HG03135 (cell line): ENCODE data around the gene GMDS.
A peak's percentile ranks its signal among the peaks of the same experiment; 100 is the strongest.

Experiments
- ATAC-seq: cut with Tn5 transposase; IDR thresholded peaks from one replicate; pipeline ENCODE4 v1.9.1; 2021; ENCODE audit warnings: mild to moderate bottlenecking, moderate library complexity; ENCODE audit not compliant: unreplicated experiment

GMDS gene

DNA sequence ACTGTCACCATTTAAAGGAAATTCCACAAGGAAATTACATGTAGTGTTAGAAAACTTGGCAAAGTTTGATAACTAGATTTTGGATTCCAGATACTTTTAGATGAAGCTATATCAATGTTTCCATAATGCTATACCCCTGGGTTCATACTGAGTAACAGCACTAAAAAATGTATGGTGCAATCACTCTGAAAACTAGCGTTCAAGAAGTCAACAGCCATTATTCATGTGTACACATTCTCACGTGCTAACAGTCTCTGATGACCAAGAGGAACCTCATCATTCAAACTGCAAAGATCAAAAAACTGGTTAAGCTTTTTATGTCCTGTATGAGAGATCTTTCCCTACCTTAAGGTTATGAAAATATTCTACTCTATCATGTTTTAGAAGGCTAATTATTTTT lies 197.6 kb downstream of the GMDS start:
- ATAC-seq: no peak

DNA sequence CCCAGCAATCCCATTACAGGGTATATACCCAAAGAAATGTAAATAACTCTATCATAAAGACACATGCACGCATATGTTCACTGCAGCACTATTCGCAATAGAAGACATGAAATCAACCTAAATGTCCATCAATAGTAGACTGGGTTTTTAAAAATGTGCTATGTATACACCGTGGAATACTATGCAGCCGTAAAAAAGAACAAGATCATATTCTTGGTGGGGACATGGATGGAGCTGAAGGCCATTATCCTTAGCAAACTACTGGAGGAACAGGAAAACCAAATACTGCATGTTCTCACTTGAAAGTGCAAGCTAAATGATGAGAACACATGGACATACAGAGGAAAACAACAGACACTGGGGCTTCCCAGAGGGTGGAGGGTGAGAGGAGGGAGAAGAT lies 201.2 kb downstream of the GMDS start:
- no peak for ATAC-seq

DNA sequence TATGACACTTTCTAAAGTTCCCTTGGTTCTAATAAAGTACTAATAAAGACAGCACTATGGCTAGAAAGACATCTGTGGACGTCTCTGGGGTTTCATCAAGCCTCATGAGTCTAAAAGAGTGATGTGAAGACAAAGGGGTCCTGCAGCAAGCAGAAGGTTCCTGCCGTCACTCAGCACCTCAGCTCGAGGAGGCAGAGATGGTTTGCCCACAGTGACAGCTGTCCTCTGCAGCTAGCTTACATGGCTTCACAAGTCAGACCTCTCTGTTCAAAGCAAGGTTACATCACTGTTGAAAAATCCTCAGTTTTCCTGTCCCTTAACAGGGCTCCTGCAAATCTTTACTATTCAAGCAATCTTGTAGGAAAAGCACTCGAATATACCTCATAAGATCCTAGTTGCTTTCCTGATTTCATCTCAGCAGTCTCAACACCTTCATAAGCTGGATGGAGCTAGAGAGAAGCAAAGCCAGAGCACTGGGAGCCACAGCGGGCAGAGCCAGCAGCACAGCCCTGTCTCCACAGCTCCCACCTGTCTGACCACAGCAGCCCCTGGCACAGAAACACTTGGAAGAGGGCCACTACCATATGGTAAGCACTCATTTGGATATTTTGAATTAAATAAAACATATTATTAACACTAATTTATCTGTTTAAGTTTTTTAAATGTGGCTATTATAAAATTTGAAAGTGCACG lies 202.3 kb downstream of the GMDS start:
- no peak for ATAC-seq

DNA sequence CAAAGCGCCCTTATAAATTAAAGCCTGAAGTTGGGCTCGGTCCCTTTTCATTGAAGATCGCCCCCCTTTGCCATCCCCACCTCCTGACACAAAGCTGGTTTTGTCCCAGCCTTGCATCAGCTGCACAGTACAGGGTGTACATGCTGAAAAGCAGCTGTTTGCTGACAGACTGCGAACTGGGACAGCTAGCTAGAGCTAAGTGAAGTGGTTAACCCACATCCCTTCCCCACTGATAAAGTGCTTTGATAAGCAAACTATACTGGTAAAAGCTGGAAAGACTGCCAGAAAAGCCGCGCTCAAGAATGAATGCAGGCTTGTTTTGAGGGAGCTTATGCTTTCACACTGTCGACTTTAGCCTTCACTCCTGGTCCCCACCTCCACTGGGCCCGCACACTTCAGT lies 207.3 kb downstream of the GMDS start:
- ATAC-seq: no peak

DNA sequence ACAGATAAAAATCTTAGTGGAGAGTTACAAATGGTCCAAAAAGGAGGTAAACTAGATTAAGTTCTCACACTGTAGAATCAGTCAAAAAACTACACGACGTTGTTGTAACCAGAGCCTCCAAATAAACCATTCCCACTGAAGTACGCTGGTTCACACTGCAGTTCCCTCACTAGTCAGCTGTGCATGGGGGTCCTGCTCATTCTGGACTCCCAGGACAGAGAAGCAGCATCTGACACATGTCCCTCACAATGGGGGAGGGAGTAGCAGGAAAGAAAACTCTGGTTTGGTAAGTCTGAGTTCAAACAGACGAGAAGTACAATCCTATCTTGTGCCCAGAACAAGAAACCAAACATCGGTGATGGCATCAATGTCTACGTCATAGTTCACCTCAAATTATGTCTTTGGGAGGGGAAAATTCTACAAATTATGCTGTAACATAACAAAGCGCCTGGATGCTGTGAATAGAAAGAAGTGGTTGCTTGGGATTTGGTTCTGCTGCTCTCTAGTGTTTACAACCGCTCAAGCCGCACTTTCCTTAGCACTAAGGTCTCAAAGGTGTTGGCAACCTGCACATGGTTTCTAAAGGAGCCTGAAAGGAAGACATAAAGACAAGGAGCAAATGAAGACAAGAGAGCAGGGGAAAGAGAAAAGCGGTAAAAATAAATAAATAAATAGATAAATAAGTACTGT lies 208.0 kb downstream of the GMDS start:
- no peak for ATAC-seq

DNA sequence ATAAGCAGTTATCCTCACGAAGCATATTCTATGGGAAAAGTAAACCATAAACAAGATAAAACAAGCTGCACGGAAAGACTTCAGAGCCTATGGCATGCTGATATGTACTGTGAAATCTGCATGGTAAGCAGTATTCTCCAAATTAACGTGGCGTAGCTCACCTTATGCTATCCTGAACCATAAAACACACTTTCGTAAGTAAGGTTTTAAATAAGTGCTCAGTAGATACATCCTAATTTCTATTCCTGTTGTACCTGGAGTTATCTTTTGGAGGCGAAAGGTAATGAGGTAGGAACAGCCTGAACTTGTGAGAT lies 208.7 kb downstream of the GMDS start:
- no peak for ATAC-seq

DNA sequence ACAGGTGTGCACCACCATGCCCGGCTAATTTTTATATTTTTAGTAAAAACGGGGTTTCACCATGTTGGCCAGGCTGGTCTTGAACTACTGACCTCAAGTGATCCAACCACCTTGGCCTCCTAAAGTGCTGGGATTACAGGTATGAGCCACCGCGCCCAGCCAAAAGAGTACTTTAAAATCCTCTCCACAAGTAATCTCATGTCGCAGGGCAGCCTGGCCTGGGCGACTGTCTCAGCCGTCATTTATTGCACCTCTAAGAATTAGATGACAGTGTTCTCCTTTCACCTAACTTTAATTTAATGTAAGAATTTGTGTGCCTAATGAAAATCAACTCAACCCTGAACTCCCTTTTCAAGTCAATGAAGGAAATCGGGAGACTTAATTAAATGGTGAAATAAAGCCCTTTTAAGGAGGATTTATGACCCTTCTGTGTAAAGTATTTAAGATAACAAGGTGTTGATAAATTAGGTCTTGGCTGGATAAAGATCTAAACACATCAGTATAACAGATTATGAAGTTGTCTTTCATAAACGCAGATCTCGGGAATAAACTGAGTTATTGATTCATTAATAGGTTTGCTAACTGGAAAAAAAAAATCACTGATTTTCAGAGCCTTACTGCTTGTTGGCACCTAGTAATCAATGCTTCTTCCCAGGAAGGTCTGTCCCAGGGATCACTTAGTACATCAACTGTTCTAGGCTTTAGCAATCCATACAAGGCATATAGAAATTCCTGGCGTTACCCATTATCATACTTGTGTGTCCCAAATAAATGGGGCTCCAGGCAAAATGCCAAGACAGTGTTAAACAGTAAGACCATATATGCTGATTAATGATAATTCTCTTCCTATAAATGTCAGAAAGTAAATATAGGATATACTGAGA lies 209.3 kb downstream of the GMDS start:
- ATAC-seq: no peak

DNA sequence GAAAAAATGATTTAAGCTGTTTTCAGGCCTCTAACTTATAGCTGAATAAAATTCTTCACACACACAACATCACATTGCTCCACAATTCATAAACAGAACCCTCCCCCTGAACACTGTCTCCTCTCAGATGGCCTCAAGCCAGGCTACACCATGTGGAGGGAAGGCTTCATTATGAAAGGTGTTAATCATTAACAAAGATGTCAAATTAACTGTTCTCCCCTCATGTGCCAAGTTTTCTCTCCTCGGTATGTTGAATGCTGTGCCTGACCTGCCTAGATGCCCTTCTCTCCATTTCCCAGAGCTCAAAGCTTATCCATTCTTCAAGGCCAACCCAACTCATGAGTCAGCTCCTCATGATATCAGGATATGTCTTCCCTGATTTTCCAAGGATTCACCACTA lies 210.4 kb downstream of the GMDS start:
- no peak for ATAC-seq

DNA sequence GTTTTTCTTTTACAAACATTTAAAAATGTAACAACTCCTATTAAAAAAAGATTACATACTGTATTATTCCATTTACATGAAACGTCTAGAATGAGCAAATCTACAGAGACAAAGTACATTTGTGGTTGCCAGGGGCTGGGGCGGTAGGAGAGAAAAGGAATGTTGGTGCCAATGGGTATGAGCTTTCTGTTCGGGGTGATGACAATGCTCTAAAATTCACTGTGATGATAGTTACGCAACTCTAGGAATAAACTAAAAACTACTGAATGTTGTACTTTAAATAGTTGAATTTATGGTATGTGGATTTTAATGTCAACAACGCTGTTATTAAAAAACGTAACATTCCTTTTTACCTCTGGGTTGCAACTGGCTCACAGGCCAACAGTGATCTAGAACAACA lies 211.1 kb downstream of the GMDS start:
- ATAC-seq: no peak

DNA sequence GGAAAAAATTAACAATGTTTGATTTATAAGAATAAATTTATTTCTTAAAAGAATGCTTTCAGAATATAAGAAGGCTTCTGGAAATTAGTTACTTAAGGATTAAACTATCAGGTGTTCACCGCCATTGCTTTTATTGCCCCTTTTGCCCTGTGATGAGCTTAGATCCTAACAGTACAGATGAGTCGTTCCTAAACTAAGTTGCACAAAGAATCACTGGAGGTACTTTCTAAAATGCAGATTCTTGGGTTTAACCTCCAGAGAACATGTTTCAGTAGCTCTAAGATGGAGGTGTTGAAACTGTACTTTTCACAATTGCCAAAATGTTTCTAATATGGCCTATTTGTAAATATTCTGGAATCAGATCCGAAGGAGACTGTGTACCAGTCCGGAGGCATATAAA lies 211.9 kb downstream of the GMDS start:
- no peak for ATAC-seq

DNA sequence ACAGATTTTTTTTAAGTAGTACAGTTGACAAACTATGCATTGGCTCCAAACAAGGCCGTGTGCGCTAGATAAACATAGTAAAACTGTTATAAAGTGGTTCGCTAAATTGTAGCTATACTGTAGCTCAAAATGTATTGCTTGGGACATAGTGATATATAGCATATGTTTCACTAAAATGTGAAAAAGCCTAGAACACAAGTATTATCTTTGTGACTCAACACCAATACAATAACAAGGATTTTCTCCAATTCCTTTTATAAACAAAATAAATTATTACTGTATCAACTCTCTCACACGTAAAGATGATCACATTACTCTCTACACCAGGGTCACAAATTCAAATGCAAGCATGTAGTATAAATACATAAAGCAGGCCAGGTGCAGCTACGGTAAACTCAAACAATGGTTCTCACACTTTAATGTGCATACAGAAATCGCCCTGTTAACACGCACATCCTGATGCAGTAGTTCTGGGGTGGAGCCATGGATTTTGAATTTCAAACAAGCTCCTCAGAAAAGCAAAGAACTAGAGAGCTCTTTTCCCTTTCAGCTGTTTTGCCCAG lies 214.6 kb downstream of the GMDS start:
- no peak for ATAC-seq

DNA sequence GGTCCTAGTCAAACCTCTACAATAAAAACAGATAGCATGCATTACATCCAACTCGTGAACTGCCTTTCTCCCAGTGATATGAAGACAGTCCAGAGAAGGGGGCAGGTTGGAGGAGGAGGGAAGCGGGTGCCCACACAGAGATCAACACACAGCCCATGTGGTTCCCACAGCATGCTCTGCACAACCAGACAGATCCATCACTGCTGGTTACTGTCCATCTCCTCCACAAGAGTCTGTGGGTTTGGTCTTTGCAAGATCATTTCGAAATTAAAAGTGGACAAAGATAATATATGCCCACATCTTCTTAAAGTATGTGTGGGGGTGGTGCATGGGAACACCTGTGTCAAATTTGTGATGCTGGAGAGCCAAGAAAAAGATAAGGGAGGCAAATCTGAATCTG lies 215.5 kb downstream of the GMDS start:
- ATAC-seq: no peak

DNA sequence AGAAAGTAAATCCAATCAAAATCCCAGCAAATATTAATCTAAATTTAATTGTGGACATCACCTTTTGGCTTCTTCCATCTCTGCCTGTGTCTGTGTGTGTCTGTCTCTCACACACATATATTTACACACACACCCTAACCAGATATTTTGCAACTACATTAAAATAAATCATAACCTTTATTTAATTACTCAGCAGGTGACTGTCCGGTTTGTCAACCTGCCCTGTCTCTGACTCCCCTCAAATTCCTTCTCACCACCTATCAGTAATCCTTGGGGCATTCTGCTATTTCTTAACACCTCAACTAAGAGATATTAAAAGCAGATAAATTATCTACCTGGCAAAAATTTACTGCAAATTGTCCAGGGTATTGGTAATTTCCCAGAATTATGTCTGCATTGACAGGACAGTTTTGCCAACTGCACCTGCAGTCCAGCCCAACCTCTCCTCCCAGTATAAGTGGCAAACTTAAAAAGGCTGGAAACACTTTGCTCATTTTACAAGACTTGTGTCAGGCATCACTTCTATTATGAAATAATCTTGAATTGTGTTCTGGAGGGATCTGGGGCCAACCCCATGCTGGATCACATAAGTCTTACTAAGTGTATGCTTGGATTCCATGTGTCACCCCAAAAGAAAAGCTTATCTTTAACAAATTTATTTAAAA lies 216.1 kb downstream of the GMDS start:
- no peak for ATAC-seq

DNA sequence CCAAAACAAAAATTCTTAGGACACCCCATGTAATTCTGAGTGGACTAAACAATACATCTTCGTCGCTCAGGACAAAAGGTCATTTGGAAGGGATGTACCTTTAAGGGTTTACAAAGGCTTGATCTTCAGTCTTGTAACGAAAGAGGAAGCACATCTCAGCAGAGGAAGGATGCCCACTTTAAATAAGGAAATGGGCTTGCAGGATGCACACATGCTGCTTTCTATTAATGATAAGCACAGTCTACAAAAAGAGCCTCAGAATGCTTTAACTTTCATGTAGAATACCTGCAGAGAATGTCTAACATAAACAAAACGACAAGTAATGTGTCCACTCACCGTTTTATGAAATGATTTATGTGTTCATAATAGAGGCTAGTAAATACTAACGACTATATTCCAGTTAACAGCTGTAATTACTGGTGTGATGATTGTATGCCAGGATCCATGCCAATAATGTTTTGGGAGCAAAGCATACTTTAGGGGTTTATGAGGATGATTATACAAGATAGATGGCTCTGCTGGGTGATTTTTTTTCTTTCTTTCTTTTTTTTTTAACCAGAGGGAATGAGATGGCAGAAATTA lies 216.9 kb downstream of the GMDS start:
- peak; percentile 75 for ATAC-seq

DNA sequence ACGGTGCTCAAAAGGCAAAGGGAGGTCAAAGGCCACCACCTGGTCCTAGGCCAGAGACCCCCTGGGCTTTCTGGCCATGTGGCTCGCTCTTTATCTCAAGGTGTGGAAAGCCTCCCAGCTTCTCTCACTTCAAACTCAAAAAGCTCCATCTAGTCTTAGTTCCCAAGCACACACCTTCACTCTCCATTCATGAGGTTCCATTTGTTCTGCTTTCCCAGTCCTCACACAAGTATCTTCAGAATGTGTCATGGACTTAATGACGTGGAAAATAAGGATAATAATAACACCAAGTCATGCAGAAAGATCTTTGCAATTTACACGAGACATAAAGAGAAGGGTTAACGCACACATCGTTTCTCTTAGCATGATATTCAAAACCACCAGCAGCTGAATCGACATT lies 219.3 kb downstream of the GMDS start:
- no peak for ATAC-seq

DNA sequence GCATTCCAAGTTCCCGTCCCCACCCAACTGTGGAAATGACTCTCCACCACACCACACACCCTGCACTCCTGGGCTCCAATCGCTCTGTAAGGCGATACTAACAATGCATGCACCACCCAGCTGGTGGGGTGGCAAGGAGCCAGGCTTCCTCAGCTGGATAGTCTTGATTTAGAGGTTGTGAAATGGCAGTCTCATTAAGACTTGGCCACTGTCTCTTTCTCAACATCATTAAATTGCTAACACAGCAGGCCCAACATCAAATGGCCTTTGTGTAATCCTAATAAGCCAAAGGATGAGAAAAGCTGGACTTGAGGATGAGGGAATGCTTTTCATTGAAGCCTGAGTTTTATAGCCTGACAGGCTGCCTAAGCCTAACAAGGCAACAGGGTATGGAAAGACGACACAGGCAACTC lies 223.7 kb downstream of the GMDS start:
- no peak for ATAC-seq

DNA sequence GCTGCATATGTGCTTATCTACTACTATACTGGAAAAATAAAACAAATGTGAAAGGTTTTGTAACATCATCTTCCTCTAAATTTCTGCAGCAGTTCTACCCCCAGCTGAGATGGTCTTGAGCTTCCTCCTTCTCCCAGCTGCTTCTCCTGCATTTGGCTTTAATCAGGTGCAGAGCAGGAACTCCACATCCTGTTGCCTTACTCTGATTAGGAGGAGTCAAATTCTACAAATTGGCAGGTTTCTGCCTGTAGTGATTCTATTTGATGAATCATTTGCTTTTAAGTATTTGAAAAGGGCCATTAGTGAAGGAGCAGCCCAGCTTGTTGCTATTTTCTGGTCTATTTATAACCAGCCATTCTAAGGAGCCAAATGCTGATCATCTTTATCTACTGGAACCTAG lies 224.5 kb downstream of the GMDS start:
- no peak for ATAC-seq

DNA sequence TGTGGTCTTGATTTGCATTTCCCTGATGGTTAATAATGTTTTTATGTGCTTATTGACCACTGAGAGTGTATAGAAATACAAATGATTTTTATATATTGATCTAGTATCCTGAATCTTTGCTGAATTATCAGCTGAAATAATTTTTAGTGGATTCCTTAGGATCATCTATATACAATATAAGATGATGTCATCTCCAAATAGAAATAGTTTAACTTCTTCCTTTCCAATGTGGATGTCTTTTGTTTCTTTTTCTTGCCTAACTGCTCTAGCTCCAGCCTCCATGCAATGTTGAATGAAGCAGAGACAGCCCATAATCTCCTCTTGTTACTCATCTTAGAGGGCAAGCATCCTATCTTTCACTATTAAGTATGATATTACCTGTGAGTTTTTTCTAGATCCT lies 226.4 kb downstream of the GMDS start:
- ATAC-seq: no peak

DNA sequence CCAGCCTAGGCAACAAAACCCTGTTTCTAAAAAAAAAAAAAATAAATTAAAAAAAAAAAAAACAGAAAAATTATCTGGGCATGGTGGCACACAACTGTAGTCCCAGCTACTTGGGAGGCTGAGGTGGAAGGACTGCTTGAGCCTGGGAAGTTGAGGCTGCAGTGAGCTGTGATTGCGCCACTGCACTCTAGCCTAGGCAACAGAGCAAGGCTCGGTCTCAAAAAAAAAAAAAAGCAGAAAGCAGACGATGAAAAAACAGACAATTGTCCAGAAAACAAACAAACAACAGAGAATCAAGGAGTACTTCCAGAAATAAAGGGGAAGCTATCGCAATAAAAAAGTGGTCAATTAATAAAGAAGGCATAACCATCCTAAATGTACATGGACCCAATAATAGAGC lies 229.4 kb downstream of the GMDS start:
- no peak for ATAC-seq

DNA sequence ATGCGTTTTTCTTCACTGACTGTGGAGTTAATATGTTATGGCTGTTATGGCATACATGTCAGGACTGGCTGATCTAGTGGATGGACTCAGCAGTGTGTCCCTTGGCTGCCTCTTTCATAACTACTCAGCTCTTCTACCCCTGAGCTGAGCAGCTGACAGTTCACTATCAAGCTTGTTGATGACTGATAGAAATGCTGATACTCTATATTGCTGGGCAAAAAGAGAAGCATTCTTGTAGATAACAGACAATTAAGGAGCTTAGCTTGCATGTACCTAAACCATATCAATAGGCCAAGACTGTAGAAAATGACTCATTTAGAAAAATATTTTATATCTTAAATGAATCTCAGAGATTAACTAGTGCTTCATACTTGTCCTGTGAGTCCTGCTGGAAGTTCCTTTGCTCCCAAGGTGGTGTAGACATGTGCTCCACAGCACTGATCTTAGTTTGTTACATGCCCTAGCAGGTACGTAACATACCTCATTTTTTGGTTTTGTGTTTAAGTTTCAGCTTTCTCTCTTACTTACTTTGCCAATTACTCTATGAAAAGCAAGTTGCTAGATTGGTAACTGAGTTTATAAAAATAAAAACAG lies 236.9 kb downstream of the GMDS start:
- no peak for ATAC-seq
